Loucy (cell line): ENCODE measurements around the gene ZSWIM5.
"Not testable (repeated sequence)": the region's sequence is repeated elsewhere in the genome, so short reads cannot be mapped to it uniquely, and the experiment has no call there.

Source experiments
- H2AFZ ChIP-seq: fragments of 200-600 bp; sonication (generic); 2 replicates; pipeline ENCODE4 v1.6.0; 2016; ENCODE audit warnings: antibody characterized with exemption, mild to moderate bottlenecking, low read length, moderate library complexity
- H3F3A ChIP-seq: fragments of 200-600 bp; 2 replicates; pipeline ENCODE4 v1.6.0; 2016; ENCODE audit warnings: antibody characterized with exemption, low read depth, mild to moderate bottlenecking
- H3K27me3 ChIP-seq: fragments of 200-600 bp; sonication (generic); 2 replicates; pipeline ENCODE4 v1.6.1; 2014; ENCODE audit warnings: low read length, mild to moderate bottlenecking; ENCODE audit not compliant: insufficient read depth, poor library complexity, severe bottlenecking
- H3K36me3 ChIP-seq: fragments of 200-600 bp; sonication (generic); 2 replicates; pipeline ENCODE4 v1.6.1; 2016; ENCODE audit warnings: low read length; ENCODE audit not compliant: insufficient read depth
- H3K4me1 ChIP-seq: fragments of 200-600 bp; sonication (generic); 2 replicates; pipeline ENCODE4 v1.5.1; 2014; ENCODE audit warnings: low read length, mild to moderate bottlenecking; ENCODE audit not compliant: insufficient read depth, poor library complexity, severe bottlenecking
- H3K4me2 ChIP-seq: fragments of 200-600 bp; sonication (generic); 2 replicates; pipeline ENCODE4 v1.6.0; 2014; ENCODE audit warnings: antibody characterized with exemption, low read length, low read depth, mild to moderate bottlenecking; ENCODE audit not compliant: poor library complexity, severe bottlenecking
- H3K4me3 ChIP-seq: fragments of 200-600 bp; sonication (generic); 2 replicates; pipeline ENCODE4 v1.5.1; 2014; ENCODE audit warnings: low read length, mild to moderate bottlenecking, mixed read lengths; ENCODE audit not compliant: poor library complexity, severe bottlenecking
- H3K79me2 ChIP-seq: fragments of 200-600 bp; sonication (generic); 2 replicates; pipeline ENCODE4 v1.6.1; 2014; ENCODE audit warnings: low read length; ENCODE audit not compliant: insufficient read depth
- H3K9ac ChIP-seq: fragments of 200-600 bp; sonication (generic); 2 replicates; pipeline ENCODE4 v1.6.0; 2014; ENCODE audit warnings: mild to moderate bottlenecking, low read depth, low read length, moderate library complexity; ENCODE audit not compliant: poor library complexity, severe bottlenecking
- H3K9me2 ChIP-seq: fragments of 200-600 bp; sonication (generic); replicated peaks from 2 replicates; pipeline ENCODE4 v1.6.1; 2016; ENCODE audit warnings: low read depth, low read length, mixed read lengths
- H3K9me3 ChIP-seq: fragments of 200-600 bp; sonication (generic); 2 replicates; pipeline ENCODE4 v1.6.1; 2014; ENCODE audit warnings: mild to moderate bottlenecking, antibody characterized with exemption, low read length, low read depth; ENCODE audit not compliant: insufficient read depth
- H4K20me1 ChIP-seq: fragments of 200-600 bp; sonication (generic); 2 replicates; pipeline ENCODE4 v1.6.0; 2014; ENCODE audit warnings: antibody characterized with exemption, low read length, mild to moderate bottlenecking; ENCODE audit not compliant: insufficient read depth, poor library complexity, severe bottlenecking
- EZH2phosphoT487 ChIP-seq: fragments of 200-600 bp; IDR thresholded peaks from 2 replicates; pipeline ENCODE4 v1.6.1; 2018; ENCODE audit warnings: antibody characterized with exemption, mild to moderate bottlenecking, moderate library complexity, borderline replicate concordance
- TF ChIP-seq, protein P1 (sequence below): fragments of 200-600 bp; sonication (generic); conservative IDR thresholded peaks from 2 replicates; pipeline ENCODE4 v1.5.1; 2014; ENCODE audit warnings: mild to moderate bottlenecking, antibody characterized with exemption, low read length

ZSWIM5 gene

DNA sequence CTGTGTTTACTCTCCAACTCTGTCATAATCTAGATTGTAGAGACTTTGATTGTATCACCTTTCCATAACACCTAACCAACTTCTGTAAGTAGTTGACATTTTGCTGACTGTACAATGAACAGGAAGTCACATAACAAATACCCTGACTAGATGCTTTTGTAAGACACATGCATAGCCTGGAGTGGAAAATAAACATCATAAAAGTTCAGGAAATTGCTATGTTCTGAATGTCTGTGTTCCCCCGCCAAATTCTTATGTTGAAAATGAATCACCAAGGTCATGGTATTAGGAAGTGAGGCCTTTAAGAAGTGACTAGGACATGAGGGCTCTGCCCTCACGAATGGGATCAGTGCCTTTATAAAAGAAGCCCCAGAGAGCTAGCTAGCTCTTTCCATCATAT is 40.4 kb upstream of the ZSWIM5 start:
- Histone ChIP-seq H3K36me3 (no peaks in the 10 kb centered on the region), H3K9me2 (no peaks in the 10 kb centered on the region), H3F3A (no peaks in the 10 kb centered on the region), H4K20me1 (no peaks in the 10 kb centered on the region), H3K4me2 (no peak overlapping the region), H3K9ac (no peak overlapping the region), H2AFZ (0 out of 2 replicates have a peak overlapping the region, but pooled peaks have one; percentile 1), H3K79me2 (no peaks in the 10 kb centered on the region), H3K9me3 (peaks cover 5% of the 10 kb centered on the region; the same call in 1 of the 2 replicates), H3K4me3 (no peak overlapping the region), H3K4me1 (no peaks in the 10 kb centered on the region), H3K27me3 (no peaks in the 10 kb centered on the region)
- TF ChIP-seq EZH2phosphoT487 = no peak
- TF ChIP-seq, protein P1, sequence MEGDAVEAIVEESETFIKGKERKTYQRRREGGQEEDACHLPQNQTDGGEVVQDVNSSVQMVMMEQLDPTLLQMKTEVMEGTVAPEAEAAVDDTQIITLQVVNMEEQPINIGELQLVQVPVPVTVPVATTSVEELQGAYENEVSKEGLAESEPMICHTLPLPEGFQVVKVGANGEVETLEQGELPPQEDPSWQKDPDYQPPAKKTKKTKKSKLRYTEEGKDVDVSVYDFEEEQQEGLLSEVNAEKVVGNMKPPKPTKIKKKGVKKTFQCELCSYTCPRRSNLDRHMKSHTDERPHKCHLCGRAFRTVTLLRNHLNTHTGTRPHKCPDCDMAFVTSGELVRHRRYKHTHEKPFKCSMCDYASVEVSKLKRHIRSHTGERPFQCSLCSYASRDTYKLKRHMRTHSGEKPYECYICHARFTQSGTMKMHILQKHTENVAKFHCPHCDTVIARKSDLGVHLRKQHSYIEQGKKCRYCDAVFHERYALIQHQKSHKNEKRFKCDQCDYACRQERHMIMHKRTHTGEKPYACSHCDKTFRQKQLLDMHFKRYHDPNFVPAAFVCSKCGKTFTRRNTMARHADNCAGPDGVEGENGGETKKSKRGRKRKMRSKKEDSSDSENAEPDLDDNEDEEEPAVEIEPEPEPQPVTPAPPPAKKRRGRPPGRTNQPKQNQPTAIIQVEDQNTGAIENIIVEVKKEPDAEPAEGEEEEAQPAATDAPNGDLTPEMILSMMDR = no peak

DNA sequence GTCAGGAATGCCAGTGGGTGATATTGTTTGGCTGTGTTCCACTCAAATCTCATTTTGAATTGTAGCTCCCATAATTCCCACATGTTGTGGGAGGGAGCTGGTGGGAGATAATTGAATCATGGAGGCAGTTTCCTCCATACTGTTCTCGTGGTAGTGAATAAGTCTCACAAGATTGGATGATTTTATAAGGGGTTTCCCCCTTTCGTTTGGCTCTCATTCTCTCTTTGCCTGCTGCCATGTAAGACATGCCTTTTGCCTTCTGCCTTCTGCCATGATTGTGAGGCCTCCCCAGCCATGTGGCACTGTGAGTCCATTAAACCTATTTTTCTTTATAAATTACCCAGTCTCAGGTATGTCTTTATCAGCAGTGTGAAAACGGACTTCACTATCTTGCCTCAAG is 40.0 kb upstream of the ZSWIM5 start:
- H3K27me3 ChIP-seq, H3K4me1 ChIP-seq, H3K79me2 ChIP-seq, H3K9ac ChIP-seq, H3F3A ChIP-seq, H2AFZ ChIP-seq, H3K9me2 ChIP-seq, H3K4me2 ChIP-seq, H3K9me3 ChIP-seq, H4K20me1 ChIP-seq, H3K4me3 ChIP-seq, H3K36me3 ChIP-seq: not testable (repeated sequence)

DNA sequence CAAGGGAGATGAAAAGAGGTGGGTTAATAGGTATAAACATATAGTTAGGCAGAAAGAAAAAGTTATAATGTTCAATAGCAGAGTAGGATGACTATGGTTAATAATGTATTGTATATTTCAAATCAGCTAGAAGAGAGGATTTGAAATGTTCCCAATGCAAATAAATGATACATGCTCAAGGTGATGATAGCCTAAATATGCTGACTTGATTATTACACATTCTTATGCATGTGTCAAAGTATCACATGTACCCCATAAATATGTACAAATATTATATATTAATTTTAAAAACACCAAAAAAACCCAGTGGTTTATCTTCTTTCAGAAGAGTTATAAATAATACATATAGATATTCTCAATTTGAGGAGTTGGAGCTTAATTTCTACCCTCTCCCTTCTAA is 38.3 kb upstream of the ZSWIM5 start:
- peaks cover 9% of the 10 kb centered on the region; the same call in 1 of the 2 replicates for H3K9me3 ChIP-seq
- no peaks in the 10 kb centered on the region for H3K36me3 ChIP-seq
- H3K4me3 ChIP-seq = no peak overlapping the region
- H4K20me1 ChIP-seq = no peaks in the 10 kb centered on the region
- H3K4me2 ChIP-seq = no peak overlapping the region
- no peaks in the 10 kb centered on the region for H3K4me1 ChIP-seq
- no peak overlapping the region for H3K9ac ChIP-seq
- TF ChIP-seq, protein P1 = no peak
- no peak for TF ChIP-seq EZH2phosphoT487
- no peaks in the 10 kb centered on the region for H3K79me2 ChIP-seq
- no peaks in the 10 kb centered on the region for H3K27me3 ChIP-seq
- no peak overlapping the region for H2AFZ ChIP-seq
- H3K9me2 ChIP-seq = no peaks in the 10 kb centered on the region
- no peaks in the 10 kb centered on the region for H3F3A ChIP-seq
